Raji (cell line): ENCODE data around the gene MUC6.

Experiments used
- POLR2A ChIP-seq: IDR thresholded peaks from 2 replicates; pipeline ENCODE4 v1.6.1; 2011; ENCODE audit warnings: low read depth, low read length, control low read depth; ENCODE audit not compliant: insufficient read depth

MUC6 gene

GRCh38 chr11:987671-988070, 48.8 kb downstream of the MUC6 start:
- TF ChIP-seq POLR2A, result no peak

GRCh38 chr11:986952-987305, 49.6 kb downstream of the MUC6 start:
- no peak for TF ChIP-seq POLR2A

GRCh38 chr11:986270-986951, 50.1 kb downstream of the MUC6 start:
- no peak for TF ChIP-seq POLR2A

- TF ChIP-seq POLR2A, result no peak
These were observed 50.7 kb downstream of the MUC6 start for GRCh38 chr11:985848-986247.

GRCh38 chr11:985406-985805, 51.1 kb downstream of the MUC6 start:
- TF ChIP-seq POLR2A, result no peak

GRCh38 chr11:984546-984945, 52.0 kb downstream of the MUC6 start:
- no peak for TF ChIP-seq POLR2A

GRCh38 chr11:981764-982163, 54.8 kb downstream of the MUC6 start:
- no peak for TF ChIP-seq POLR2A

- no peak for TF ChIP-seq POLR2A
These were observed 55.8 kb downstream of the MUC6 start for GRCh38 chr11:980438-981357.

GRCh38 chr11:978781-979180, 57.7 kb downstream of the MUC6 start:
- no peak for TF ChIP-seq POLR2A

GRCh38 chr11:977830-978720, 58.4 kb downstream of the MUC6 start:
- TF ChIP-seq POLR2A, result no peak

- no peak for TF ChIP-seq POLR2A
These were observed 59.9 kb downstream of the MUC6 start for GRCh38 chr11:976431-977160.

GRCh38 chr11:975827-976226, 60.7 kb downstream of the MUC6 start:
- TF ChIP-seq POLR2A, result no peak

- no peak for TF ChIP-seq POLR2A
These were observed 63.3 kb downstream of the MUC6 start for GRCh38 chr11:973237-973636.

- no peak for TF ChIP-seq POLR2A
These were observed 63.9 kb downstream of the MUC6 start for GRCh38 chr11:972523-973211.
